GM18867 (cell line): Measurements from ENCODE around the gene ATP2B1.
A peak's percentile ranks its signal among the peaks of the same experiment; 100 is the strongest.

Experiments used
- ATAC-seq: cut with Tn5 transposase; IDR thresholded peaks from one replicate; pipeline ENCODE4 v1.9.1; 2021; ENCODE audit warnings: mild to moderate bottlenecking, moderate library complexity; ENCODE audit not compliant: unreplicated experiment

The ATP2B1 gene

GRCh38 chr12:89546151-89546550 lies 162.5 kb downstream of the ATP2B1 start:
- ATAC-seq: no peak

- no peak for ATAC-seq
Measured at GRCh38 chr12:89544681-89545184, 163.9 kb downstream of the ATP2B1 start.

- ATAC-seq: no peak
Measured at GRCh38 chr12:89544022-89544421, 164.6 kb downstream of the ATP2B1 start.

DNA sequence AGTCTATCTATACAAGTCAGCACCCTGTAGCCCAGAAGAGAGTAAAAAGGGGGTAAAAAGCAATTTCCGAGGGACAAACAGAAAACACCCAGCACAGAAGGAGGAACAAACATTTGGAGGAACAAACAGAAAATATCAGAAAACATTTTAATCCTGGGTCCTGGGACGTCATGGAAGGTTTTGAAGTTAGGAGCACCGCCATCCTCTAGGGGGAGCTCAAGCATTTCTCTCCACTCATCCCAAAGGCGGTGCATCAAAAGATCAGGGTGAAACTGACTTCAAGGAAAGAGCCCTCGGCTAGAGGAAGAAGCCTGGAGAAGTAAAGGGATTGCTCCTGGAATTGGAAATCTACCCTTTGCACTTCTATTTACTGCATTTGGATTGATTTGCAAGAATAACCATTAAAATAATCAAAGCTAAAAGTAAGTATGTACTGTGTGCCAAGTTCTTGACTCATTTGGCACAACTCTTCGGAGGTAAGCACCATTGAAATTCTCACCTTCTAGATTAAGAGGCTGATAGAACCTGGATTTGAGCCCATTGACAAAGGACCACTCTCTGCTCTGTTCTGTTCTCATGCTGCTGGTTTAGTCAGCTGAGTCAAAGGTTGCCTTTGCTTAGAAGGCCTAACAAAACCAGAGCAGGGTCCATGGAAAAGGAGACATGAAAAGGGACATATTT lies 165.6 kb downstream of the ATP2B1 start:
- peak; percentile 86 for ATAC-seq

GRCh38 chr12:89542236-89542635 lies 166.4 kb downstream of the ATP2B1 start:
- ATAC-seq: no peak

DNA sequence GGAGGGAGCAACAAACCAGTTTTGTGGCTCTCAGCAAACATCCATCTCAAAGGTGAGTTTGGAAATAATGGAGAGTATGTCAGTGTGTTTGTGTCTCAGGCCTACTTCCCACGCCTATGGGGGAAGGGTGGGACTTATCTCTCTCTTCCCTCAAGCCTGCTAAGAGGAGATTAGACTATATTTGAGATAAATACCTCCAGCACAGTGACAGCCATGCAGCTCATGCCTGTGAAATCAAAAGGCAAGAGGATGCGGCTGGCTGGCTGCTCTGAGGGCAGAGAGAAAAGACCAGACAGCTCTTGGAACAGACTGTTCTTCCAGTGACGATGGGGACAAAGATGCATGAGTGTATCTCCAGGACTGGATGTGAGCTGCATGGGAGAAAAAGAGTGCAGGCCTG lies 168.1 kb downstream of the ATP2B1 start:
- no peak for ATAC-seq

GRCh38 chr12:89539426-89540223 lies 169.0 kb downstream of the ATP2B1 start:
- peak; percentile 53 for ATAC-seq

DNA sequence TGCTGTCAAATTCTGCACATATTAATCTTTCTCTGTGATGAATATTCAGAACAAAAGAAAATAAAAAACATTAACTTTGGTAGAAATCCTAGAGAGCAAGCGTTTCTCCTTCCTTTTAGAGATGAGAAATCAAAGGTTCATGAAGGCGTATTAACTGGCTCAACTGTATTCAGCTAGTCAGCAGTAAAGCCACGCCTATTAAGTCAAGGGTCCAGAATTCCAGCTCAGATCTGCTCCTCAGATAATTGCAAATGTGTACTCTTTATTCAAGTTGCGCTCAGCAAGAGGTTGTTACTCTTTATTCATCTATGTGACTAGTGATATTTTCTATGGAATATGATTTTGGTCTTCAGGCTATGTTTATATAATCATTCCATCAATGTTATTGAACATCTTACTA lies 169.7 kb downstream of the ATP2B1 start:
- no peak for ATAC-seq
